Heart left ventricle (tissue), 16 donors: Measurements from ENCODE around the gene CADM2. TPM values are rescaled to one million over a fixed set of nuclear protein-coding genes. Genes with fewer than 3 reads are reported as not detected.
A peak's percentile ranks its signal among the peaks of the same experiment; 100 is the strongest.

Source experiments
- ATAC-seq, 4 donors: fragments of 200-7000 bp; cut with Tn5 transposase; one replicate each; pipeline ENCODE4 v1.9.1; 2020 to 2022; ENCODE audit warnings: moderate library complexity in 4 of 4, mild to moderate bottlenecking in 3 of 4, moderate number of reproducible peaks in 1 of 4
- DNase-seq, 5 donors: peaks; one replicate each; pipeline ENCODE4 v3.0.0-alpha.2; 2020
- H3K27ac ChIP-seq, 12 donors: fragments of 200-600 bp; sonication (generic) in 4 of 12; one replicate each; pipeline versions ENCODE4 v1.5.0 to v1.8.0; 2016 to 2022; ENCODE audit warnings: mild to moderate bottlenecking in 2 of 12
- H3K27me3 ChIP-seq, 9 donors: fragments of 200-600 bp; sonication (generic) in 2 of 9; one replicate each; pipeline versions ENCODE4 v1.5.1 to v1.8.0; 2016 to 2022; ENCODE audit warnings: mild to moderate bottlenecking in 3 of 9
- H3K36me3 ChIP-seq, 9 donors: fragments of 200-600 bp; sonication (generic) in 2 of 9; one replicate each; pipeline versions ENCODE4 v1.5.0 to v1.8.0; 2018 to 2022; ENCODE audit warnings: mild to moderate bottlenecking in 2 of 9
- H3K4me1 ChIP-seq, 12 donors: fragments of 200-600 bp; sonication (generic) in 4 of 12; one replicate each; pipeline versions ENCODE4 v1.5.0 to v1.8.0; 2016 to 2022; ENCODE audit warnings: mild to moderate bottlenecking in 3 of 12
- H3K4me3 ChIP-seq, 12 donors: fragments of 200-600 bp; sonication (generic) in 4 of 12; one replicate each; pipeline versions ENCODE4 v1.5.0 to v1.8.0; 2017 to 2022; ENCODE audit warnings: mild to moderate bottlenecking in 9 of 12, moderate library complexity in 4 of 12
- H3K9me3 ChIP-seq, 12 donors: fragments of 200-600 bp; sonication (generic) in 4 of 12; one replicate each; pipeline versions ENCODE4 v1.5.0 to v1.8.0; 2016 to 2022; ENCODE audit warnings: mild to moderate bottlenecking in 1 of 12
- POLR2A ChIP-seq, 2 donors: fragments of 450-650 bp; IDR thresholded peaks; one replicate each; pipeline ENCODE4 v1.6.1; 2017; ENCODE audit warnings: antibody characterized with exemption in 2 of 2, mild to moderate bottlenecking in 2 of 2, moderate library complexity in 2 of 2
- WGBS, 4 donors: extraction: QIAGEN DNeasy Blood & Tissue Kit in 2 of 4; methylation state at CpG; one replicate each; pipeline versions ENCODE4 v1.1.5 to v1.1.7; 2013 to 2018; 5-methylcytosine and 5-hydroxymethylcytosine counted together
- intact Hi-C, 10 donors: fragments of 100-400 bp; cut with DNase I; formaldehyde crosslinking; loops; one replicate each; pipeline versions ENCODE4 v1.11.1 to v1.14.2; 2022
- polyA plus RNA-seq, 2 donors: library from polyadenylated mRNA; stranded (reverse); fragments of 200-250 nt; gene quantifications; one replicate each; pipeline ENCODE4 v1.2.3, GENCODE V29; 2013
- total RNA-seq, 9 donors: library from RNA; depleted of rRNA in 2 of 9; stranded (reverse); fragments of >200 nt in 2 of 9; fragmentation: NEBNext Ultra II Directional in 3 of 9; extraction: Animal tissue kit (Norgen Biotek cat#: 25700) in 3 of 9; gene quantifications; one replicate each; pipeline versions ENCODE4 v1.1.0 to v1.2.4, GENCODE V29; 2016 to 2023
- TF ChIP-seq, protein P1 (sequence below), 12 donors: fragments of 200-600 bp; sonication (generic) in 4 of 12; IDR thresholded peaks; one replicate each; pipeline versions ENCODE4 v1.5.0 to v1.8.0; 2018 to 2022; ENCODE audit warnings: antibody characterized with exemption in 12 of 12, mild to moderate bottlenecking in 5 of 12
- donor health status: ischemic (EF 13 %, LVEDD 7.1; RV severe dilation, severe dysfunction).
- donor health status: healthy with polysubstance abuse.
- donor health status: DM: no; HTN: yes; CAD: no.
- donor health status: DM: no; HTN: no; CAD: no.
- donor health status: ischemic (EF 25% LVEDD 6.9; RV normal size, moderate dysfunction).
- donor health status: ischemic (EF 25% LVEDD 5.7; RV mildly dilated, moderate dysfunction).
- donor health status: healthy.
- donor health status: DM: yes; HTN: yes; CAD: no.
- donor health status: ischemic (EF 35%, LVEDD 5.7; RV mildly dilated, moderate dysfunction).
- donor health status: nonischemic (EF 11% LVEDD 7.7; RV severe dilation, severe dysfunction).
- donor health status: DM: yes; HTN: yes; CAD: no.
- donor health status: PGD.
- donor health status: ischemic (EF 29% LVEDD 5.4; RV normal size, mild dysfunction).
- donor health status: nonischemic (EF 23%, LVEDD 6.1; RV moderate dilation, normal function).

Gene CADM2
- total and polyA plus RNA-seq, 11 donors: 0.19 to 2.3 (median 0.69) TPM

DNA sequence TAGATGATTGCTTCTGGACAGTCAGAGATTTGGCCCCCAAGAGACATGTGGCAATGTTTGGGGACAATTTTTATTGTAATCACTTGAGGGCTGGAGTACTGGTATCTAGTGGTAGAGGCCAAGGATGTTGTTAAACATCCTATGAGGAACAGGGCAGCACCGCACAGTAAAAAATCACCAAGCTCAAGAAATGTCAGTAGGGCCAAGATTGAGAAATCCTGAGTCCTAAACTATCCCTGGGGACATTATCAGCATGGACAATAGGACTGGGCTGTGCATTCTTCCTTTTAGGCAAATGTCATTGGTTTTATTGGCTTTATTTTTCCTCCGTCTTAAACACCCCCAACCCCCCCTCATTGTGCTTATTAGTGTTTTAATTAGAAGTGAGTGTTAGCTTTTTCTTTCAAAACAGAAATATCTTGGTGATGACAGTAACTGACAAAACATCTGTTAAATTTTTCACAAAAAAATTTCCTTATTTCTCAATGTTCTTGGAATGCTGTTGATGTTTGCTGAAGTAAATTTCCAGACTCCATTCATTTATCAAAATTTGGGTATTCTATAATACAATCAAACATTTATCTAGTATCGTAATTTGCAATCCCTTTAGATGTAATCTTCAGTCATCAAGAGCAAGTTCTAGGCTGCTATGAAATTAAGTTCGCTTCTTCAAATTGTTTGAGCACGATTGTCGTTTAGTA lies 1087.8 kb downstream of the CADM2 start:
- 68 to 73% (median 70%) methylated on average over 6 of the region's 6 CpGs for WGBS, 4 donors
- Histone ChIP-seq H3K9me3 (peaks cover 0 to 22% (median 0%) of the 10 kb centered on the region in 12 donors), H3K36me3 (no peaks in the 10 kb centered on the region), H3K4me1 (no peaks in the 10 kb centered on the region), H3K4me3 (no peak overlapping the region), H3K27me3 (no peaks in the 10 kb centered on the region), H3K27ac (no peak overlapping the region)
- DNase-seq (no peak), ATAC-seq (peak in 2 of 4 donors; percentile 67 to 78)
- intact Hi-C loops: no loop called here
- TF ChIP-seq POLR2A (IDR thresholded peaks at IDR 0.05): no peak
- TF ChIP-seq, protein P1, sequence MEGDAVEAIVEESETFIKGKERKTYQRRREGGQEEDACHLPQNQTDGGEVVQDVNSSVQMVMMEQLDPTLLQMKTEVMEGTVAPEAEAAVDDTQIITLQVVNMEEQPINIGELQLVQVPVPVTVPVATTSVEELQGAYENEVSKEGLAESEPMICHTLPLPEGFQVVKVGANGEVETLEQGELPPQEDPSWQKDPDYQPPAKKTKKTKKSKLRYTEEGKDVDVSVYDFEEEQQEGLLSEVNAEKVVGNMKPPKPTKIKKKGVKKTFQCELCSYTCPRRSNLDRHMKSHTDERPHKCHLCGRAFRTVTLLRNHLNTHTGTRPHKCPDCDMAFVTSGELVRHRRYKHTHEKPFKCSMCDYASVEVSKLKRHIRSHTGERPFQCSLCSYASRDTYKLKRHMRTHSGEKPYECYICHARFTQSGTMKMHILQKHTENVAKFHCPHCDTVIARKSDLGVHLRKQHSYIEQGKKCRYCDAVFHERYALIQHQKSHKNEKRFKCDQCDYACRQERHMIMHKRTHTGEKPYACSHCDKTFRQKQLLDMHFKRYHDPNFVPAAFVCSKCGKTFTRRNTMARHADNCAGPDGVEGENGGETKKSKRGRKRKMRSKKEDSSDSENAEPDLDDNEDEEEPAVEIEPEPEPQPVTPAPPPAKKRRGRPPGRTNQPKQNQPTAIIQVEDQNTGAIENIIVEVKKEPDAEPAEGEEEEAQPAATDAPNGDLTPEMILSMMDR (IDR thresholded peaks at IDR 0.05): no peak

DNA sequence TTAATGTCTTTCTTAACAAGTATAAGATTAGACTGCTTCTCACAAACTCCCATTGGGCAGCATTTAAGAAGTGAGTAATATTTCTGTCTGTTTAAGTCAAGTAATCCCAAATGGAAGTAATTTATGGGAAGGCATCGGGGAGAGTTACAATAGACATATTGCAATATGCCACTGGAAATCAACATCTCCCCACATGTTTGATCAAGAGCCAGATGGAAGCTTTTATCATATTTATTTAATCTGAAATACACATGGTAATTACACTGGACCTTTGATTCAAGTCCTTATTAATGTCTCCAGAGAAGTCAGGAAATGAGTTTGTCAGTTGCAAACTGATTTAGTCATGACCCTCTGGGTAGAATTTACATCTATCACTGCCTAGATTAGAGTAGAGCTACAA lies 1088.4 kb downstream of the CADM2 start:
- H3K36me3 ChIP-seq: no peaks in the 10 kb centered on the region
- H3K4me1 ChIP-seq: no peaks in the 10 kb centered on the region
- no peak for TF ChIP-seq POLR2A (IDR thresholded peaks at IDR 0.05)
- TF ChIP-seq, protein P1 (IDR thresholded peaks at IDR 0.05): no peak
- no peak overlapping the region for H3K27ac ChIP-seq
- H3K27me3 ChIP-seq: no peaks in the 10 kb centered on the region
- ATAC-seq (peak in 1 of 4 donors; percentile 71), DNase-seq (no peak)
- no peak overlapping the region for H3K4me3 ChIP-seq
- WGBS, 4 donors: 58 to 77% (median 69%) methylated on average over 1 of the region's 1 CpG
- H3K9me3 ChIP-seq: peaks cover 0 to 22% (median 0%) of the 10 kb centered on the region in 12 donors
- intact Hi-C loops: no loop called here

DNA sequence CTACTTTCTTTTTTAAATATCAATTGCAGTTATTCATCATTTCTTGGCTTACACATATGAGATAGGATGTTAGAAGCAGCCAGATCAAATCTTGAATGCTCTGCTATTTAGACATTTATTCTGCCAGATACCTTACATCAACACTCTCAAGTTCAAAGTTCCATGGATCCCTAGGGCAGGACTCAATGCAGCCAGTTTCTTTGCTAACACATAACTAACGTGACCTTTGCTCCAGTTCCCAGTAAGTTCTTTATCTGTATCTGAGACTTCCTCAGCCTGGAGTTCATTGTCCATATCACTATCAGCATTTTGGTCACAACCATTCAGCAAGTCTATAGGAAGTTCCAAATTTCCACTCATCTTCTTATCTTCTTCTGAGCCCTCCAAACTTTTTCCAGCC lies 1092.3 kb downstream of the CADM2 start:
- Histone ChIP-seq H3K9me3 (peaks cover 0 to 17% (median 0%) of the 10 kb centered on the region in 12 donors), H3K27me3 (no peaks in the 10 kb centered on the region), H3K4me3 (no peak overlapping the region), H3K36me3 (no peaks in the 10 kb centered on the region), H3K27ac (no peak overlapping the region), H3K4me1 (no peaks in the 10 kb centered on the region)
- ATAC-seq (no peak), DNase-seq (no peak)
- intact Hi-C loops: no loop called here
- WGBS, 4 donors: 19 to 55% (median 44%) methylated on average over 1 of the region's 1 CpG
- TF ChIP-seq, protein P1 (IDR thresholded peaks at IDR 0.05): no peak
- TF ChIP-seq POLR2A (IDR thresholded peaks at IDR 0.05): no peak

DNA sequence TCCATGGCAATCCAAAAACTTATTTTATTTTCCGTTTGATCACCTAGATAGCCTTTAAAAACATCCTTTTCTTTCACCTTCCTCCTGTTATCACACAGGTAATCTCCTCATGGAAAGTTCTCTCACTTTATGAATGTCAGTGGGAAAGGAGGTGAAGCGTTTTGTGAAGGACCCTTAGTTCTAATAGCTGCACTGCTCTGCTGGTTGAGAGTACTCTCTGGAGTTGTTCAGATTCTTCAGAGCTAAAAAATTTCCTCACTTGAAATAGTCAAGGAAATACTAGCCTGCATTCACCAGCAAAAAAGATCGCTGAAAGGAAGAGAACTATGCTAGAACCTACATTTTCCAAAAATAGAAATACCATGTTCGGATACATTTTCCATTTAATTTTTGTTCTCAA lies 1097.2 kb downstream of the CADM2 start:
- H3K27me3 ChIP-seq: no peaks in the 10 kb centered on the region
- DNase-seq: no peak
- H3K9me3 ChIP-seq: peaks cover 0 to 3% (median 0%) of the 10 kb centered on the region in 12 donors
- intact Hi-C loops: no loop called here
- ATAC-seq: no peak
- no peak overlapping the region for H3K27ac ChIP-seq
- WGBS, 4 donors: 52 to 69% (median 62%) methylated on average over 4 of the region's 4 CpGs
- H3K4me1 ChIP-seq: no peaks in the 10 kb centered on the region
- H3K4me3 ChIP-seq: no peak overlapping the region
- TF ChIP-seq, protein P1 (IDR thresholded peaks at IDR 0.05): no peak
- no peak for TF ChIP-seq POLR2A (IDR thresholded peaks at IDR 0.05)
- no peaks in the 10 kb centered on the region for H3K36me3 ChIP-seq
